Activated T-helper 2 cell treated with anti-CD3 and anti-CD28 coated beads, Interferon-gamma antibody, Interleukin-2, Interleukin-4, amounts not matched to agents 10 μg/mL and 5 μg/mL and 100 μg/mL, durations not matched to agents 14 hours and 24 hours and 36 hours (primary cell): ENCODE data around the gene SOWAHA. TPM values are rescaled to one million over a fixed set of nuclear protein-coding genes. Genes with fewer than 3 reads are reported as not detected.

ENCODE experiments used
- DNase-seq: peaks from one replicate; pipeline ENCODE4 v3.0.0; 2021; ENCODE audit warnings: low spot score
- H3K27ac Mint-ChIP-seq: one replicate; pipeline ENCODE4 v1.8.0; 2021; ENCODE audit warnings: mixed read lengths
- H3K27me3 Mint-ChIP-seq: one replicate; pipeline ENCODE4 v1.8.0; 2021; ENCODE audit warnings: low read depth, mixed read lengths
- H3K36me3 Mint-ChIP-seq: one replicate; pipeline ENCODE4 v1.8.0; 2021; ENCODE audit warnings: low read depth, mixed read lengths
- H3K4me1 Mint-ChIP-seq: one replicate; pipeline ENCODE4 v1.8.0; 2021; ENCODE audit warnings: low read depth, mixed read lengths
- H3K4me3 Mint-ChIP-seq: one replicate; pipeline ENCODE4 v1.8.0; 2021; ENCODE audit warnings: low read depth, mild to moderate bottlenecking, moderate library complexity, mixed read lengths
- H3K9me3 Mint-ChIP-seq: one replicate; pipeline ENCODE4 v1.8.0; 2021; ENCODE audit warnings: mixed read lengths
- intact Hi-C: fragments of 100-400 bp; cut with micrococcal nuclease; formaldehyde crosslinking; loops from one replicate; pipeline ENCODE4 v1.15.1; 2023
- total RNA-seq: library from RNA; stranded (reverse); gene quantifications from 2 replicates; pipeline ENCODE4 v1.2.3, GENCODE V29; 2022

Gene SOWAHA
- total RNA-seq, 1 donor from 2014 or later, result 0.32 TPM

GRCh38 chr5:132826424-132827082, 13.5 kb downstream of the SOWAHA start:
- intact Hi-C loops, result no loop called here
- DNase-seq, result no peak
- Mint-ChIP-seq H3K27ac (no peak overlapping the region), H3K27me3 (peaks cover 69% of the 10 kb centered on the region), H3K9me3 (no peaks in the 10 kb centered on the region), H3K4me3 (peak overlapping the region; percentile 9), H3K36me3 (no peaks in the 10 kb centered on the region), H3K4me1 (peaks cover 16% of the 10 kb centered on the region)

- no peak for DNase-seq
- no peaks in the 10 kb centered on the region for H3K36me3 Mint-ChIP-seq
- no peak overlapping the region for H3K27ac Mint-ChIP-seq
- peaks cover 14% of the 10 kb centered on the region for H3K4me1 Mint-ChIP-seq
- no peak overlapping the region for H3K4me3 Mint-ChIP-seq
- intact Hi-C loops, result no loop called here
- H3K9me3 Mint-ChIP-seq, result no peaks in the 10 kb centered on the region
- peaks cover 69% of the 10 kb centered on the region for H3K27me3 Mint-ChIP-seq
These were observed 15.0 kb downstream of the SOWAHA start for GRCh38 chr5:132827943-132828673.

DNA sequence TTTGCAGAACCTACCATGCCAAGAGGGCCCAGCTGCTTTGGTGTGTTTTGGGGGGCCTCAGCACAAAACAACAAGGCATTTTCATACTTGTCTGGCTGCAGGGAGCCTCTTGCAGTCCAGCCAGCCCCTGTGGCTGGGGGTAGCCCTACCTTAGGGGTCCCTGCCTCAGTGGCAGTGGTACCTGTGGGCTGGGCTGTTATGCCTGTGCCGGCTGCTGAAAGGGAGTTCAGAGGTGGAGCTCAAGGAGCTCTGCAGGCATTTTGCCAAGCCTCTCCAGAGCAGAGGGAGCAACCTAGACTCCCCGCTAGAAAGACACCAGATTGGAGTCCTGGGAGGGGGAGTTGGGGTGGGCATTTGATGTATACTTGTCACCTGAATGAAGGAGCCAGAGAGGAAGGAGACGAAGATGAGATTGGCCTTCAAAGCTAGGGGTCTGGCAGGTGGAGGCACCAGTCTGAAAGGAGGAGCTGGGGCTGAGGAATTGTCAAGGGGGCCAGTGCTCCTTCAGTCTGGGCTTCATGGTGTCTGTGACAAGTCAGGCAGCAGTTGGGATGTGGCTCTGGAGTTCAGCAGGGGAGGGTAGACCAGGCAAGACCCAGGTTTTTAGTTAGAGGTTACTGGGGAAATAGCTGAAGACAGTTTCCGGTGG, 15.9 kb downstream of the SOWAHA start:
- H3K4me3 Mint-ChIP-seq, result peak overlapping the region; percentile 47
- intact Hi-C loops, result no loop called here
- H3K9me3 Mint-ChIP-seq, result no peaks in the 10 kb centered on the region
- DNase-seq, result no peak
- no peaks in the 10 kb centered on the region for H3K36me3 Mint-ChIP-seq
- peaks cover 12% of the 10 kb centered on the region for H3K4me1 Mint-ChIP-seq
- H3K27me3 Mint-ChIP-seq, result peaks cover 67% of the 10 kb centered on the region
- no peak overlapping the region for H3K27ac Mint-ChIP-seq

GRCh38 chr5:132829742-132830435, 16.8 kb downstream of the SOWAHA start:
- Mint-ChIP-seq H3K4me1 (peaks cover 12% of the 10 kb centered on the region), H3K27ac (peak overlapping the region; percentile 66), H3K27me3 (peaks cover 63% of the 10 kb centered on the region), H3K9me3 (no peaks in the 10 kb centered on the region), H3K36me3 (no peaks in the 10 kb centered on the region), H3K4me3 (peak overlapping the region; percentile 87)
- DNase-seq, result peak; percentile 67
- intact Hi-C loops, result loop anchor here (1.0 to 2.0 kb wide), 2 partner anchors 37 to 53 kb away; partner anchors contain the start of genes GDF9 and UQCRQ

GRCh38 chr5:132830436-132831094, 17.5 kb downstream of the SOWAHA start, which contains the start of gene SHROOM1:
TSS of gene SHROOM1 (minus strand) at chr5:132830647. CDS start at chr5:132826140, 4,507 bp downstream.
- Mint-ChIP-seq H3K27me3 (peaks cover 60% of the 10 kb centered on the region), H3K4me1 (peaks cover 12% of the 10 kb centered on the region), H3K36me3 (no peaks in the 10 kb centered on the region), H3K4me3 (peak within 1 kb of the TSS; percentile 87), H3K9me3 (no peaks in the 10 kb centered on the region), H3K27ac (peak within 1 kb of the TSS; percentile 66)
- intact Hi-C loops, result loop anchor here (1.0 to 2.0 kb wide), 2 partner anchors 36 to 53 kb away; partner anchors contain the start of genes GDF9 and UQCRQ
- no peak for DNase-seq

GRCh38 chr5:132831095-132831860, 18.2 kb downstream of the SOWAHA start:
- intact Hi-C loops, result loop anchor here (2.0 kb wide), 1 partner anchor 36 kb away; the partner anchor contains the start of genes GDF9 and UQCRQ
- H3K27me3 Mint-ChIP-seq, result peaks cover 57% of the 10 kb centered on the region
- H3K4me1 Mint-ChIP-seq, result peaks cover 12% of the 10 kb centered on the region
- H3K36me3 Mint-ChIP-seq, result no peaks in the 10 kb centered on the region
- no peak for DNase-seq
- H3K4me3 Mint-ChIP-seq, result peak overlapping the region; percentile 79
- H3K9me3 Mint-ChIP-seq, result no peaks in the 10 kb centered on the region
- H3K27ac Mint-ChIP-seq, result no peak overlapping the region

- intact Hi-C loops, result no loop called here
- H3K36me3 Mint-ChIP-seq, result no peaks in the 10 kb centered on the region
- H3K9me3 Mint-ChIP-seq, result no peaks in the 10 kb centered on the region
- peaks cover 9% of the 10 kb centered on the region for H3K4me1 Mint-ChIP-seq
- no peak overlapping the region for H3K27ac Mint-ChIP-seq
- no peak overlapping the region for H3K4me3 Mint-ChIP-seq
- H3K27me3 Mint-ChIP-seq, result peaks cover 44% of the 10 kb centered on the region
- DNase-seq, result no peak
These were observed 19.5 kb downstream of the SOWAHA start for GRCh38 chr5:132832612-132833011.

DNA sequence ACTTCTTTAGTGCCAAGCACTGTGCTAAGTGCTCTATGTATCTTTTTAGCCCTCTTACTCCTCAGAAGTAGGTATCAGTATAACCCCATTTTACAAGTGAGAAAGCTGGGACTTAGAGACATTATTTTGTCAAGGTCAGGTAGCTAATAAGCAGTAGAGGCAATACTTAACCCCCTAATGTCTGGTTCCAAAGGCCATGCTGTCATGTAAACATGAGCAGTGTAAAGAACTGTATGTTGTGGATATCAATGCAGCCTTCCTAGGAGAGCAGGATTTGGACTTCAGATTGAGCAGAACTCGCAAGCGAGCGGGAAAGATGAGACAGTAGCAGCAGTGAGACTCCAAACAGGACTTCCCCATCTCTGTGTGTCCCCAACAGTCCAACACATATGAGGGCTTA, 21.0 kb downstream of the SOWAHA start:
- H3K27ac Mint-ChIP-seq, result no peak overlapping the region
- no peak for DNase-seq
- H3K4me1 Mint-ChIP-seq, result peaks cover 4% of the 10 kb centered on the region
- H3K9me3 Mint-ChIP-seq, result no peaks in the 10 kb centered on the region
- no peaks in the 10 kb centered on the region for H3K36me3 Mint-ChIP-seq
- intact Hi-C loops, result no loop called here
- H3K27me3 Mint-ChIP-seq, result peaks cover 35% of the 10 kb centered on the region
- H3K4me3 Mint-ChIP-seq, result no peak overlapping the region

GRCh38 chr5:132836852-132837251, 23.8 kb downstream of the SOWAHA start:
- Mint-ChIP-seq H3K27ac (no peak overlapping the region), H3K36me3 (no peaks in the 10 kb centered on the region), H3K27me3 (peaks cover 18% of the 10 kb centered on the region), H3K4me3 (no peak overlapping the region), H3K4me1 (no peaks in the 10 kb centered on the region), H3K9me3 (no peaks in the 10 kb centered on the region)
- intact Hi-C loops, result no loop called here
- DNase-seq, result no peak

- H3K27me3 Mint-ChIP-seq, result peaks cover 14% of the 10 kb centered on the region
- H3K4me1 Mint-ChIP-seq, result no peaks in the 10 kb centered on the region
- intact Hi-C loops, result no loop called here
- no peak for DNase-seq
- H3K9me3 Mint-ChIP-seq, result no peaks in the 10 kb centered on the region
- no peaks in the 10 kb centered on the region for H3K36me3 Mint-ChIP-seq
- H3K4me3 Mint-ChIP-seq, result no peak overlapping the region
- no peak overlapping the region for H3K27ac Mint-ChIP-seq
These were observed 24.8 kb downstream of the SOWAHA start for GRCh38 chr5:132837868-132838267.

DNA sequence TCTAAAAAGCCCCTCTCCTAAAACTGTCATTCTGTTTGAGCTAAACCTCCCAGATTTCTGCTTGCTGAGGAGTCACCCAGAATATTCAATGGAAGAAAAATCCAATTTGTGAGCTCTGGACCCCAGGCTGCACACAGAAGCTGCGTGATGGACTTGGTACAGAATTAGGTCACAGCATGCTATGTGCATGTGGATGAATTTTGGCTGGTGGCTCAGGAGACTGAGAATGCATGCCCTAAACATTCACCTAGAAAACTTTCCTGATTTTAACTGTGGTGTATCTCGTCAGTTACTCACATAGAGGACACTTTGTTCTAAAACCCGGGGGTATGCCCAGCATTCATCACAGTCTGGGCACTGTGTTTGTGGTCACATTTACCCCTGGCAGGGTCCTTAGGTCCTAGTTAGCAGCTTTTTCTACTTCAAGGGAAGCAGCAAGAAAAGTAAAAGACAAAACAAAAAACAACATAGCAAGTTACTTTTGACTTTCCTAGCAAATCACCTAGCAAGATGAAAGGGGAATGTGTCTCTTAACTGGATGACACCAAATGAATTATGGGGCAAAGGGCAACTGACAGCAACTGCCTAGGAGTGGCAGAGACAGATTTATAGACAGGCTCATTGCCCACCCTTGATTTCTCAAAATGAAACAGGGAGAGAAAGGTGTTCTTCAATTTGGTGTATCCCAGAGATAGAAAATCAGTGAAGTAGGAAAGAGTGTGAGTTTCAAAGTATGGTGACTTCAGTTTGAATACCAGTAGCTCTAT, 25.6 kb downstream of the SOWAHA start:
- no peaks in the 10 kb centered on the region for H3K36me3 Mint-ChIP-seq
- no peak overlapping the region for H3K4me3 Mint-ChIP-seq
- no peaks in the 10 kb centered on the region for H3K4me1 Mint-ChIP-seq
- intact Hi-C loops, result no loop called here
- no peak overlapping the region for H3K27ac Mint-ChIP-seq
- H3K9me3 Mint-ChIP-seq, result no peaks in the 10 kb centered on the region
- no peak for DNase-seq
- H3K27me3 Mint-ChIP-seq, result peaks cover 9% of the 10 kb centered on the region
